GM23338 (cell line): ENCODE measurements around the gene CXXC5. TPM values are rescaled to one million over a fixed set of nuclear protein-coding genes. Genes with fewer than 3 reads are reported as not detected.

ENCODE experiments used
- ATAC-seq: fragments of 200-7000 bp; cut with Tn5 transposase; 3 replicates; pipeline ENCODE4 v1.9.1; 2020
- DNase-seq: peaks from one replicate; pipeline ENCODE4 v3.0.0-alpha.2; 2015; ENCODE audit warnings: low spot score
- H2AFZ ChIP-seq: fragments of 200-600 bp; sonication (generic); 2 replicates; pipeline ENCODE4 v1.8.0; 2016; ENCODE audit warnings: antibody characterized with exemption, mild to moderate bottlenecking, moderate library complexity
- H3F3A ChIP-seq: fragments of 200-600 bp; sonication (generic); replicated peaks from 2 replicates; pipeline ENCODE4 v1.8.0; 2017; ENCODE audit warnings: antibody characterized with exemption, mixed run types, low read depth
- H3K27ac ChIP-seq: fragments of 200-600 bp; sonication (generic); 2 replicates; pipeline ENCODE4 v1.6.1; 2016; ENCODE audit warnings: low read depth
- H3K27me3 ChIP-seq: fragments of 200-600 bp; sonication (generic); 2 replicates; pipeline ENCODE4 v1.8.0; 2016; ENCODE audit warnings: mild to moderate bottlenecking, mixed run types, moderate library complexity; ENCODE audit not compliant: insufficient read depth
- H3K36me3 ChIP-seq: fragments of 200-600 bp; sonication (generic); 2 replicates; pipeline ENCODE4 v1.8.0; 2016; ENCODE audit warnings: mild to moderate bottlenecking; ENCODE audit not compliant: insufficient read depth
- H3K4me1 ChIP-seq: fragments of 200-600 bp; sonication (generic); 2 replicates; pipeline ENCODE4 v1.8.0; 2016; ENCODE audit warnings: mild to moderate bottlenecking, moderate library complexity; ENCODE audit not compliant: insufficient read depth
- H3K4me2 ChIP-seq: fragments of 200-600 bp; sonication (generic); 2 replicates; pipeline ENCODE4 v1.7.1; 2017; ENCODE audit warnings: mixed run types
- H3K4me3 ChIP-seq: fragments of 200-600 bp; sonication (generic); 2 replicates; pipeline ENCODE4 v1.6.1; 2016; ENCODE audit warnings: mixed run types
- H3K79me2 ChIP-seq: fragments of 200-600 bp; sonication (generic); replicated peaks from 2 replicates; pipeline ENCODE4 v1.8.0; 2017; ENCODE audit warnings: mild to moderate bottlenecking; ENCODE audit not compliant: insufficient read depth
- H3K9me2 ChIP-seq: fragments of 200-600 bp; sonication (generic); 2 replicates; pipeline ENCODE4 v1.8.0; 2017; ENCODE audit not compliant: insufficient read depth
- H4K20me1 ChIP-seq: fragments of 200-600 bp; sonication (generic); replicated peaks from 2 replicates; pipeline ENCODE4 v1.8.0; 2017; ENCODE audit warnings: mild to moderate bottlenecking; ENCODE audit not compliant: insufficient read depth
- H3K27ac Mint-ChIP-seq: 2 replicates; pipeline ENCODE4 v1.8.0; 2020; ENCODE audit warnings: inconsistent platforms, mild to moderate bottlenecking, moderate library complexity, mixed read lengths
- H3K27me3 Mint-ChIP-seq: 3 replicates; pipeline ENCODE4 v1.8.0; 2022; ENCODE audit warnings: low read depth, mild to moderate bottlenecking, moderate library complexity, mixed read lengths, inconsistent platforms; ENCODE audit not compliant: insufficient read depth, poor library complexity
- H3K36me3 Mint-ChIP-seq: 3 replicates; pipeline ENCODE4 v1.8.0; 2021; ENCODE audit warnings: low read depth, mild to moderate bottlenecking, inconsistent platforms, moderate library complexity, mixed read lengths
- H3K4me1 Mint-ChIP-seq: 3 replicates; pipeline ENCODE4 v1.8.0; 2020; ENCODE audit warnings: mild to moderate bottlenecking, inconsistent platforms, mixed read lengths
- H3K4me3 Mint-ChIP-seq: 3 replicates; pipeline ENCODE4 v1.8.0; 2021; ENCODE audit warnings: moderate library complexity, mild to moderate bottlenecking, inconsistent platforms, mixed read lengths
- H3K9me3 Mint-ChIP-seq: 3 replicates; pipeline ENCODE4 v1.8.0; 2020; ENCODE audit warnings: moderate library complexity, mild to moderate bottlenecking, inconsistent platforms, mixed read lengths
- CREB1 ChIP-seq: fragments of 250-450 bp; sonication (Bioruptor Pico); IDR thresholded peaks from 2 replicates; pipeline ENCODE4 v1.5.0; 2020; ENCODE audit warnings: low read depth, mild to moderate bottlenecking, moderate library complexity
- EZH2 ChIP-seq: fragments of 200-600 bp; sonication (generic); IDR thresholded peaks from one replicate; pipeline ENCODE4 v1.8.0; 2017; ENCODE audit warnings: antibody characterized with exemption, mild to moderate bottlenecking, low read depth; ENCODE audit not compliant: unreplicated experiment
- EZH2phosphoT487 ChIP-seq: fragments of 200-600 bp; sonication (generic); IDR thresholded peaks from one replicate; pipeline ENCODE4 v1.8.1; 2018; ENCODE audit warnings: antibody characterized with exemption; ENCODE audit not compliant: unreplicated experiment
- ZNF462 ChIP-seq: fragments of 250-450 bp; sonication (Bioruptor Pico); IDR thresholded peaks from 2 replicates; pipeline ENCODE4 v1.5.0; 2020; ENCODE audit warnings: mild to moderate bottlenecking, moderate library complexity
- polyA plus RNA-seq: library from polyadenylated mRNA; unstranded; fragments of >200 nt; fragmentation: Nextera tagmentation; extraction: Ambion mirVana; gene quantifications from 2 replicates; pipeline ENCODE4 v1.2.1, GENCODE V29; 2016
- total RNA-seq: library from RNA; depleted of rRNA; stranded (reverse); fragments of >200 nt; shearing (Covaris generic); gene quantifications from 2 replicates; pipeline ENCODE4 v1.2.3, GENCODE V29; 2014
- TF ChIP-seq, protein P1 (sequence below), 2 experiments: fragments of 200-600 bp in 1 of 2; sonication (generic) in 1 of 2; conservative IDR thresholded peaks; 2 replicates each; pipeline versions ENCODE4 v1.5.1 to v1.6.1; 2016 to 2017; ENCODE audit warnings: antibody characterized with exemption in 2 of 2, low read depth in 2 of 2, mild to moderate bottlenecking in 2 of 2, moderate library complexity in 1 of 2

CXXC5 gene
- total and polyA plus RNA-seq, 2 experiments from 2014 or later = 63.3 to 111 TPM

- Histone ChIP-seq H3K27ac (peak overlapping the region; percentile 80), H3K4me2 (peak overlapping the region; percentile 98), H4K20me1 (peaks cover 34% of the 10 kb centered on the region), H3K27me3 (peaks cover 40% of the 10 kb centered on the region), H3K4me3 (peak overlapping the region; percentile 96), H3F3A (peaks cover 32% of the 10 kb centered on the region), H3K9me2 (no peaks in the 10 kb centered on the region), H3K4me1 (peaks cover 44% of the 10 kb centered on the region), H3K36me3 (no peaks in the 10 kb centered on the region), H2AFZ (no peak overlapping the region), H3K79me2 (peaks cover 56% of the 10 kb centered on the region)
- peaks cover 46% of the 10 kb centered on the region for H3K27me3 Mint-ChIP-seq
- H3K9me3 Mint-ChIP-seq = peaks cover 5% of the 10 kb centered on the region; the same call in 1 of the 3 replicates
- peak overlapping the region; percentile 96 for H3K27ac Mint-ChIP-seq
- H3K36me3 Mint-ChIP-seq = peaks cover 12% of the 10 kb centered on the region
- H3K4me3 Mint-ChIP-seq = peak overlapping the region; percentile 99
- TF ChIP-seq, protein P1, sequence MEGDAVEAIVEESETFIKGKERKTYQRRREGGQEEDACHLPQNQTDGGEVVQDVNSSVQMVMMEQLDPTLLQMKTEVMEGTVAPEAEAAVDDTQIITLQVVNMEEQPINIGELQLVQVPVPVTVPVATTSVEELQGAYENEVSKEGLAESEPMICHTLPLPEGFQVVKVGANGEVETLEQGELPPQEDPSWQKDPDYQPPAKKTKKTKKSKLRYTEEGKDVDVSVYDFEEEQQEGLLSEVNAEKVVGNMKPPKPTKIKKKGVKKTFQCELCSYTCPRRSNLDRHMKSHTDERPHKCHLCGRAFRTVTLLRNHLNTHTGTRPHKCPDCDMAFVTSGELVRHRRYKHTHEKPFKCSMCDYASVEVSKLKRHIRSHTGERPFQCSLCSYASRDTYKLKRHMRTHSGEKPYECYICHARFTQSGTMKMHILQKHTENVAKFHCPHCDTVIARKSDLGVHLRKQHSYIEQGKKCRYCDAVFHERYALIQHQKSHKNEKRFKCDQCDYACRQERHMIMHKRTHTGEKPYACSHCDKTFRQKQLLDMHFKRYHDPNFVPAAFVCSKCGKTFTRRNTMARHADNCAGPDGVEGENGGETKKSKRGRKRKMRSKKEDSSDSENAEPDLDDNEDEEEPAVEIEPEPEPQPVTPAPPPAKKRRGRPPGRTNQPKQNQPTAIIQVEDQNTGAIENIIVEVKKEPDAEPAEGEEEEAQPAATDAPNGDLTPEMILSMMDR (conservative IDR thresholded peaks at IDR 0.05; ENCODE audit: low read depth in 2 of 2) = 0 out of 4 replicates have a peak, but pooled peaks of 1 of the 2 experiments have one; percentile 24
- TF ChIP-seq EZH2phosphoT487 (no peak), EZH2 (no peak), CREB1 (CRISPR knock-in tag) (no peak)
- ATAC-seq = peak; percentile 26
- DNase-seq = peak; percentile 95
- H3K4me1 Mint-ChIP-seq = peaks cover 57% of the 10 kb centered on the region
These were observed 1.2 kb downstream of the CXXC5 start for GRCh38 chr5:139649082-139649991.

GRCh38 chr5:139650031-139650688, 2.0 kb downstream of the CXXC5 start:
- H2AFZ ChIP-seq = no peak overlapping the region
- Mint-ChIP-seq H3K4me3 (peak overlapping the region; percentile 99), H3K36me3 (peaks cover 9% of the 10 kb centered on the region; the same call in 2 of the 3 replicates), H3K27ac (peak overlapping the region; percentile 96), H3K27me3 (peaks cover 43% of the 10 kb centered on the region), H3K4me1 (peaks cover 58% of the 10 kb centered on the region), H3K9me3 (peaks cover 5% of the 10 kb centered on the region; the same call in 1 of the 3 replicates)
- peak; percentile 73 for DNase-seq
- H4K20me1 ChIP-seq = peaks cover 38% of the 10 kb centered on the region
- H3K9me2 ChIP-seq = no peaks in the 10 kb centered on the region
- peaks cover 52% of the 10 kb centered on the region for H3K4me1 ChIP-seq
- peak; percentile 2 for ATAC-seq
- H3K36me3 ChIP-seq = no peaks in the 10 kb centered on the region
- peaks cover 32% of the 10 kb centered on the region for H3K27me3 ChIP-seq
- H3K79me2 ChIP-seq = peaks cover 64% of the 10 kb centered on the region
- no peak for TF ChIP-seq ZNF462 (CRISPR knock-in tag)
- TF ChIP-seq, protein P1 (conservative IDR thresholded peaks at IDR 0.05; ENCODE audit: low read depth in 2 of 2) = peak; percentile 32 to 34; a peak in 3 of 4 replicates
- H3K4me3 ChIP-seq = peak overlapping the region; percentile 96
- H3F3A ChIP-seq = peaks cover 32% of the 10 kb centered on the region
- H3K4me2 ChIP-seq = peak overlapping the region; percentile 98
- H3K27ac ChIP-seq = peak overlapping the region; percentile 80; the same call in 1 of the 2 replicates
